Endothelial cell of umbilical vein (primary cell): Measurements from ENCODE around the gene MAP1B. TPM values are rescaled to one million over a fixed set of nuclear protein-coding genes. Genes with fewer than 3 reads are reported as not detected.

Experiments used
- BruUV-seq: library from RNA; stranded (reverse); fragments of 400-500 nt; replicated peaks from 2 replicates; lab custom pipeline; 2021; lab: Mats Ljungman, UMichigan
- CTCF ChIA-PET: fragments of 300-600, 350-600 bp; sonication (Branson Sonifier 250); formaldehyde crosslinking; loops from one replicate; lab custom pipeline; 2021; ENCODE audit warnings: antibody characterized with exemption, inconsistent platforms; lab: Charles Lee
- POLR2A ChIA-PET: fragments of 300-600, 350-600 bp; sonication (Branson Sonifier 250); formaldehyde crosslinking; loops from one replicate; lab custom pipeline; 2021; ENCODE audit warnings: antibody characterized with exemption, inconsistent platforms; lab: Charles Lee
- DNase-seq: peaks from one replicate; pipeline ENCODE4 v3.0.0-alpha.2; 2011; ENCODE audit warnings: low read depth, low spot score
- FAIRE-seq: peaks from 2 replicates; lab custom pipeline; 2011; peaks lifted over from hg19 to GRCh38; lab: Jason Lieb, UNC
- H2AFZ ChIP-seq: 2 replicates; pipeline ENCODE4 v1.6.0; 2012; ENCODE audit warnings: low read depth, low read length, control low read depth, inconsistent platforms
- H3K27ac ChIP-seq: 2 replicates; pipeline ENCODE4 v1.5.1; 2011; ENCODE audit warnings: low read depth, mild to moderate bottlenecking, control low read depth, low read length, moderate library complexity; ENCODE audit not compliant: insufficient read depth
- H3K27me3 ChIP-seq, 2 experiments: 2 replicates each; pipeline versions ENCODE4 v1.6.0 to v1.6.1; 2011; ENCODE audit warnings: low read length in 2 of 2, mixed read lengths in 1 of 2; ENCODE audit not compliant: control insufficient read depth in 2 of 2, insufficient read depth in 2 of 2
- H3K36me3 ChIP-seq, 2 experiments: 2 replicates in 1 of 2; 3 replicates in 1 of 2; pipeline ENCODE4 v1.5.1; 2011; ENCODE audit warnings: low read length in 2 of 2, mild to moderate bottlenecking in 1 of 2, moderate library complexity in 1 of 2; ENCODE audit not compliant: control insufficient read depth in 2 of 2, insufficient read depth in 2 of 2; ENCODE audit errors: extremely low read depth in 1 of 2
- H3K4me1 ChIP-seq: 3 replicates; pipeline ENCODE4 v1.5.1; 2011; ENCODE audit warnings: mild to moderate bottlenecking, low read length; ENCODE audit not compliant: control insufficient read depth, insufficient read depth; ENCODE audit errors: extremely low read depth
- H3K4me2 ChIP-seq: 2 replicates; pipeline ENCODE4 v1.6.1; 2011; ENCODE audit warnings: low read length, control low read depth, mixed read lengths; ENCODE audit not compliant: insufficient read depth
- H3K4me3 ChIP-seq, 3 experiments: fragments of 200-600 bp in 1 of 3; sonication (generic), shearing (Covaris generic) in 1 of 3; replicated peaks in 1 of 3; 2 replicates each; pipeline ENCODE4 v1.5.1; 2011 to 2016; ENCODE audit warnings: control low read depth in 3 of 3, low read length in 3 of 3, mild to moderate bottlenecking in 2 of 3, inconsistent platforms in 1 of 3, low read depth in 1 of 3, moderate library complexity in 1 of 3; ENCODE audit not compliant: insufficient read depth in 1 of 3
- H3K79me2 ChIP-seq: 2 replicates; pipeline ENCODE4 v1.6.0; 2012; ENCODE audit warnings: low read length, inconsistent platforms; ENCODE audit not compliant: control insufficient read depth, insufficient read depth
- H3K9ac ChIP-seq: replicated peaks from 2 replicates; pipeline ENCODE3; 2011; ENCODE audit warnings: low read length, control low read depth; ENCODE audit not compliant: insufficient read depth; ENCODE audit errors: extremely low read depth
- H3K9me1 ChIP-seq: replicated peaks from 3 replicates; pipeline ENCODE4 v1.6.0; 2011; ENCODE audit warnings: mild to moderate bottlenecking, low read length; ENCODE audit not compliant: control insufficient read depth, insufficient read depth; ENCODE audit errors: extremely low read depth
- H3K9me3 ChIP-seq: replicated peaks from 2 replicates; pipeline ENCODE4 v1.5.1; 2012; ENCODE audit warnings: low read length, inconsistent platforms; ENCODE audit not compliant: control insufficient read depth, insufficient read depth
- H4K20me1 ChIP-seq: replicated peaks from 2 replicates; pipeline ENCODE3; 2011; ENCODE audit warnings: mild to moderate bottlenecking, low read length; ENCODE audit not compliant: control insufficient read depth, insufficient read depth; ENCODE audit errors: extremely low read depth
- EZH2 ChIP-seq: IDR thresholded peaks from 2 replicates; pipeline ENCODE4 v1.6.1; 2012; ENCODE audit warnings: borderline replicate concordance, low read depth, mild to moderate bottlenecking, moderate library complexity, low read length, inconsistent platforms; ENCODE audit not compliant: severe bottlenecking
- FOS ChIP-seq: IDR thresholded peaks from 2 replicates; pipeline ENCODE4 v1.6.1; 2011; ENCODE audit warnings: mild to moderate bottlenecking, low read length, moderate library complexity, borderline replicate concordance; ENCODE audit not compliant: insufficient read depth
- GATA2 ChIP-seq: IDR thresholded peaks from 2 replicates; pipeline ENCODE4 v1.7.0; 2011; ENCODE audit warnings: low read depth, mild to moderate bottlenecking, moderate library complexity, mixed read lengths, low read length; ENCODE audit not compliant: insufficient read length, insufficient read depth
- JUN ChIP-seq: IDR thresholded peaks from 2 replicates; pipeline ENCODE4 v1.6.1; 2011; ENCODE audit warnings: borderline replicate concordance, low read depth; ENCODE audit not compliant: insufficient read length, insufficient read depth
- POLR2A ChIP-seq: IDR thresholded peaks from 2 replicates; pipeline ENCODE4 v1.6.1; 2012; ENCODE audit warnings: low read depth, mild to moderate bottlenecking, control low read depth, low read length
- POLR2AphosphoS5 ChIP-seq: IDR thresholded peaks from 2 replicates; pipeline ENCODE4 v1.6.1; 2012; ENCODE audit warnings: low read depth, mild to moderate bottlenecking, control low read depth, low read length, moderate library complexity; ENCODE audit not compliant: insufficient read depth
- dilution Hi-C: fragments of 300-500 bp; cut with MboI; formaldehyde crosslinking; loops from one replicate; pipeline ENCODE4 v1.15.0; 2019; ENCODE audit warnings: low sequenced_read_pairs; ENCODE audit not compliant: extremely low pct_ligation_motif_present
- intact Hi-C: fragments of 100-400 bp; cut with micrococcal nuclease; formaldehyde crosslinking; loops from one replicate; pipeline ENCODE4 v1.10.0; 2022
- polyA plus RNA-seq, 4 experiments: library from polyadenylated mRNA; depleted of rRNA in 3 of 4; stranded (reverse) in 3 of 4; unstranded in 1 of 4; fragments of >200 nt; gene quantifications; 2 replicates each; pipeline versions ENCODE4 v1.2.1 to v1.2.3, GENCODE V29; 2011 to 2012; ENCODE audit warnings: missing spikeins in 1 of 4
- total RNA-seq: library from RNA; stranded (reverse); gene quantifications from 2 replicates; pipeline ENCODE4 v1.2.3, GENCODE V29; 2021
- TF ChIP-seq, protein P1 (sequence below), 2 donors: IDR thresholded peaks; 1 replicate in 1 of 2; 2 replicates in 1 of 2; pipeline ENCODE4 v1.5.1; 2011; ENCODE audit warnings: low read length in 2 of 2, mild to moderate bottlenecking in 2 of 2, moderate library complexity in 2 of 2, control low read depth in 1 of 2, inconsistent platforms in 1 of 2, low read depth in 1 of 2; ENCODE audit not compliant: insufficient read depth in 1 of 2; ENCODE audit errors: extremely low read depth in 1 of 2

The MAP1B gene
- total and polyA plus RNA-seq, 2 donors (not counting 3 experiments of a cell fraction or from before 2014, with no cell fraction given), result 55.9 to 263 TPM

GRCh38 chr5:72210888-72211678 is 103.8 kb downstream of the MAP1B start:
- Histone ChIP-seq H3K9ac (peak overlapping the region; percentile 84), H3K4me3 (peak overlapping the region in 1 of 3 experiments; percentile 26)

More at GRCh38 chr5:72210888-72211678, 103.8 kb downstream of the MAP1B start:
- DNase-seq, result peak; percentile 93
- POLR2A ChIA-PET, result interaction anchor here (0.7 kb wide), 1 partner anchor 76 kb away, joined by 6 read pairs; no protein-coding TSS in a partner anchor
- Histone ChIP-seq H3K4me2 (peak overlapping the region; percentile 91), H3K36me3 (peaks cover 2 to 9% of the 10 kb centered on the region in 2 experiments), H3K4me1 (peaks cover 38% of the 10 kb centered on the region), H3K27ac (peak overlapping the region; percentile 97), H3K27me3 (no peaks in the 10 kb centered on the region), H3K9me3 (no peaks in the 10 kb centered on the region), H2AFZ (no peak overlapping the region), H3K79me2 (no peaks in the 10 kb centered on the region), H4K20me1 (no peaks in the 10 kb centered on the region), H3K9me1 (no peaks in the 10 kb centered on the region)
- TSS peak; percentile 83 for BruUV-seq
- dilution Hi-C loops (no loop called here), intact Hi-C loops (loop anchor here (1.0 to 2.0 kb wide), 4 partner anchors 23 to 97 kb away; no protein-coding TSS in a partner anchor)
- TF ChIP-seq POLR2A (peak; percentile 31), GATA2 (peak; percentile 68), FOS (peak; percentile 58), POLR2AphosphoS5 (peak; percentile 58), JUN (peak; percentile 84), EZH2 (no peak)
- TF ChIP-seq, protein P1, sequence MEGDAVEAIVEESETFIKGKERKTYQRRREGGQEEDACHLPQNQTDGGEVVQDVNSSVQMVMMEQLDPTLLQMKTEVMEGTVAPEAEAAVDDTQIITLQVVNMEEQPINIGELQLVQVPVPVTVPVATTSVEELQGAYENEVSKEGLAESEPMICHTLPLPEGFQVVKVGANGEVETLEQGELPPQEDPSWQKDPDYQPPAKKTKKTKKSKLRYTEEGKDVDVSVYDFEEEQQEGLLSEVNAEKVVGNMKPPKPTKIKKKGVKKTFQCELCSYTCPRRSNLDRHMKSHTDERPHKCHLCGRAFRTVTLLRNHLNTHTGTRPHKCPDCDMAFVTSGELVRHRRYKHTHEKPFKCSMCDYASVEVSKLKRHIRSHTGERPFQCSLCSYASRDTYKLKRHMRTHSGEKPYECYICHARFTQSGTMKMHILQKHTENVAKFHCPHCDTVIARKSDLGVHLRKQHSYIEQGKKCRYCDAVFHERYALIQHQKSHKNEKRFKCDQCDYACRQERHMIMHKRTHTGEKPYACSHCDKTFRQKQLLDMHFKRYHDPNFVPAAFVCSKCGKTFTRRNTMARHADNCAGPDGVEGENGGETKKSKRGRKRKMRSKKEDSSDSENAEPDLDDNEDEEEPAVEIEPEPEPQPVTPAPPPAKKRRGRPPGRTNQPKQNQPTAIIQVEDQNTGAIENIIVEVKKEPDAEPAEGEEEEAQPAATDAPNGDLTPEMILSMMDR (IDR thresholded peaks at IDR 0.05; ENCODE audit: extremely low read depth in 1 of 2, insufficient read depth in 1 of 2, low read depth in 1 of 2, low read length in 2 of 2), result no peak
- CTCF ChIA-PET, result interaction anchor here (0.6 to 3.9 kb wide), 5 partner anchors 34 to 104 kb away, joined by 3 to 35 read pairs (median 10); no protein-coding TSS in a partner anchor
- peak; percentile 90 for FAIRE-seq
